SK-N-SH (cell line): Measurements from ENCODE around the gene GRM8. TPM values are rescaled to one million over a fixed set of nuclear protein-coding genes. Genes with fewer than 3 reads are reported as not detected.
A peak's percentile ranks its signal among the peaks of the same experiment; 100 is the strongest.

Source experiments
- CTCF ChIA-PET: fragments of 300-600, 350-600 bp; formaldehyde crosslinking; extraction: SDS; loops from one replicate; lab custom pipeline; 2021; lab: Yijun Ruan, JAX
- POLR2A ChIA-PET: fragments of 350-600 bp; sonication (Branson Sonifier 250); formaldehyde crosslinking; extraction: SDS; loops from one replicate; lab custom pipeline; 2020; ENCODE audit warnings: antibody characterized with exemption, inconsistent platforms; lab: Yijun Ruan, JAX
- DNase-seq: peaks from one replicate; pipeline ENCODE4 v3.0.0; 2012
- H2AFZ ChIP-seq: fragments of 200-600 bp; sonication (generic); 2 replicates; pipeline ENCODE4 v1.8.1; 2016; ENCODE audit warnings: antibody characterized with exemption, mild to moderate bottlenecking, low read depth
- H3F3A ChIP-seq: fragments of 200-600 bp; sonication (generic); replicated peaks from 2 replicates; pipeline ENCODE3; 2016; ENCODE audit warnings: antibody characterized with exemption, mild to moderate bottlenecking; ENCODE audit not compliant: insufficient read depth
- H3K27ac ChIP-seq, 2 experiments: fragments of 200-500 bp in 1 of 2; fragments of 200-600 bp in 1 of 2; sonication (Bioruptor generic) in 1 of 2; sonication (generic), shearing (Covaris generic) in 1 of 2; 2 replicates each; pipeline versions ENCODE4 v1.5.1 to v1.6.1; 2014 to 2016; ENCODE audit warnings: low read depth in 2 of 2, inconsistent platforms in 1 of 2, low read length in 1 of 2, mild to moderate bottlenecking in 1 of 2, mixed read lengths in 1 of 2
- H3K27me3 ChIP-seq: fragments of 200-600 bp; sonication (generic), shearing (Covaris generic); 2 replicates; pipeline ENCODE4 v1.6.1; 2016; ENCODE audit warnings: mixed run types; ENCODE audit not compliant: insufficient read depth
- H3K36me3 ChIP-seq, 2 experiments: fragments of 200-500 bp in 1 of 2; fragments of 200-600 bp in 1 of 2; sonication (Bioruptor generic) in 1 of 2; sonication (generic) in 1 of 2; replicated peaks in 1 of 2; 2 replicates each; pipeline versions ENCODE3 to v1.5.1; 2014 to 2016; ENCODE audit warnings: low read length in 1 of 2, mild to moderate bottlenecking in 1 of 2; ENCODE audit not compliant: insufficient read depth in 2 of 2, control insufficient read depth in 1 of 2
- H3K4me1 ChIP-seq, 2 experiments: fragments of 200-500 bp in 1 of 2; fragments of 200-600 bp in 1 of 2; sonication (Bioruptor generic) in 1 of 2; sonication (generic), shearing (Covaris generic) in 1 of 2; 2 replicates each; pipeline versions ENCODE4 v1.5.1 to v1.6.1; 2014 to 2016; ENCODE audit warnings: low read depth in 1 of 2, low read length in 1 of 2, mixed run types in 1 of 2; ENCODE audit not compliant: insufficient read depth in 2 of 2, control insufficient read depth in 1 of 2
- H3K4me2 ChIP-seq: fragments of 200-600 bp; sonication (generic), shearing (Covaris generic); 2 replicates; pipeline ENCODE4 v1.6.1; 2017; ENCODE audit warnings: mixed run types
- H3K4me3 ChIP-seq, 2 experiments: fragments of 200-500 bp in 1 of 2; fragments of 200-600 bp in 1 of 2; sonication (Bioruptor generic) in 1 of 2; sonication (generic), shearing (Covaris generic) in 1 of 2; 2 replicates each; pipeline versions ENCODE4 v1.5.1 to v1.8.1; 2014 to 2016; ENCODE audit warnings: low read depth in 2 of 2, inconsistent platforms in 1 of 2, low read length in 1 of 2, mild to moderate bottlenecking in 1 of 2, mixed read lengths in 1 of 2, moderate library complexity in 1 of 2
- H3K79me2 ChIP-seq: fragments of 200-600 bp; sonication (generic); 2 replicates; pipeline ENCODE4 v1.8.1; 2017; ENCODE audit warnings: mild to moderate bottlenecking; ENCODE audit not compliant: insufficient read depth
- H3K9ac ChIP-seq: fragments of 200-600 bp; sonication (generic); 2 replicates; pipeline ENCODE4 v1.6.1; 2017; ENCODE audit warnings: mixed run types
- H3K9me2 ChIP-seq: fragments of 200-600 bp; sonication (generic); 2 replicates; pipeline ENCODE4 v1.6.1; 2017; ENCODE audit warnings: mixed run types
- H3K9me3 ChIP-seq: fragments of 200-600 bp; sonication (generic); 2 replicates; pipeline ENCODE4 v1.6.1; 2017; ENCODE audit warnings: mixed run types, mild to moderate bottlenecking, moderate library complexity
- H4K20me1 ChIP-seq: fragments of 200-600 bp; sonication (generic); 2 replicates; pipeline ENCODE4 v1.6.1; 2017; ENCODE audit warnings: mild to moderate bottlenecking, mixed run types; ENCODE audit not compliant: insufficient read depth
- CHD2 ChIP-seq: fragments of 150-350 bp; IDR thresholded peaks from 2 replicates; pipeline ENCODE4 v1.6.1; 2018; ENCODE audit warnings: low read length; ENCODE audit not compliant: partially characterized antibody
- EZH2phosphoT487 ChIP-seq: fragments of 200-600 bp; sonication (generic); IDR thresholded peaks from 2 replicates; pipeline ENCODE4 v1.6.1; 2017; ENCODE audit warnings: low read depth, mixed run types, mild to moderate bottlenecking, antibody characterized with exemption, moderate library complexity, borderline replicate concordance
- FOSL2 ChIP-seq: IDR thresholded peaks from 2 replicates; pipeline ENCODE4 v1.4.0; 2012; ENCODE audit warnings: low read depth, mild to moderate bottlenecking, moderate library complexity, borderline replicate concordance
- FOXJ3 ChIP-seq: sonication (generic); formaldehyde crosslinking; IDR thresholded peaks from 2 replicates; pipeline ENCODE4 v1.5.1; 2020; ENCODE audit warnings: mild to moderate bottlenecking, missing genetic modification reagents
- FOXM1 ChIP-seq: IDR thresholded peaks from 2 replicates; pipeline ENCODE4 v1.4.0; 2012; ENCODE audit warnings: low read depth, mild to moderate bottlenecking
- GABPA ChIP-seq: IDR thresholded peaks from 2 replicates; pipeline ENCODE4 v1.4.0; 2012; ENCODE audit warnings: low read depth, mild to moderate bottlenecking
- GATA2 ChIP-seq: sonication (generic); formaldehyde crosslinking; IDR thresholded peaks from 2 replicates; pipeline ENCODE4 v1.5.0; 2020; ENCODE audit warnings: mild to moderate bottlenecking, missing genetic modification reagents
- JUND ChIP-seq: IDR thresholded peaks from 2 replicates; pipeline ENCODE4 v1.4.0; 2012
- MEF2A ChIP-seq: IDR thresholded peaks from 2 replicates; pipeline ENCODE4 v1.4.0; 2012; ENCODE audit warnings: low read depth, borderline replicate concordance
- NFIC ChIP-seq: IDR thresholded peaks from 2 replicates; pipeline ENCODE4 v1.4.0; 2012; ENCODE audit warnings: borderline replicate concordance
- POLR2AphosphoS5 ChIP-seq: IDR thresholded peaks from 2 replicates; pipeline ENCODE4 v1.6.1; 2012; ENCODE audit warnings: low read depth, low read length
- RCOR1 ChIP-seq: fragments of 150-350 bp; IDR thresholded peaks from 2 replicates; pipeline ENCODE4 v1.6.1; 2017; ENCODE audit warnings: antibody characterized with exemption, low read length
- RXRA ChIP-seq: IDR thresholded peaks from 2 replicates; pipeline ENCODE4 v1.4.0; 2012; ENCODE audit warnings: low read depth, mild to moderate bottlenecking, borderline replicate concordance
- TCF12 ChIP-seq: IDR thresholded peaks from 2 replicates; pipeline ENCODE4 v1.4.0; 2012
- TEAD4 ChIP-seq: IDR thresholded peaks from 2 replicates; pipeline ENCODE4 v1.4.0; 2012; ENCODE audit warnings: mild to moderate bottlenecking, borderline replicate concordance; ENCODE audit not compliant: insufficient read depth
- YY1 ChIP-seq: IDR thresholded peaks from 2 replicates; pipeline ENCODE4 v1.4.0; 2012; ENCODE audit warnings: low read depth, mild to moderate bottlenecking
- WGBS: methylation state at CpG from one replicate; pipeline ENCODE4 v1.1.6; 2017; ENCODE audit warnings: low lambda C conversion rate; 5-methylcytosine and 5-hydroxymethylcytosine counted together
- polyA plus RNA-seq, 3 experiments: library from polyadenylated mRNA; depleted of rRNA; stranded (reverse); fragments of >200 nt; gene quantifications; 2 replicates each; pipeline ENCODE4 v1.2.3, GENCODE V29; 2012
- TF ChIP-seq, protein P1 (sequence below): IDR thresholded peaks from 2 replicates; pipeline ENCODE4 v1.4.0; 2012; ENCODE audit warnings: low read depth
- TF ChIP-seq, protein P2 (sequence below): fragments of 150-350 bp; IDR thresholded peaks from 2 replicates; pipeline ENCODE4 v1.6.1; 2016; ENCODE audit warnings: mild to moderate bottlenecking, low read depth, low read length
- TF ChIP-seq, protein P3 (sequence below): fragments of 200-600 bp; sonication (generic); IDR thresholded peaks from 2 replicates; pipeline ENCODE4 v1.6.1; 2017; ENCODE audit warnings: antibody characterized with exemption, mild to moderate bottlenecking, moderate library complexity
- TF ChIP-seq, protein P4 (sequence below): IDR thresholded peaks from 2 replicates; pipeline ENCODE4 v1.4.0; 2012; ENCODE audit warnings: low read depth, borderline replicate concordance
- TF ChIP-seq, protein P5 (sequence below): IDR thresholded peaks from 2 replicates; pipeline ENCODE4; 2012

Gene GRM8
- polyA plus RNA-seq, 1 of the 3 experiments (the other 2 are of a cell fraction), result 0.10 TPM

DNA sequence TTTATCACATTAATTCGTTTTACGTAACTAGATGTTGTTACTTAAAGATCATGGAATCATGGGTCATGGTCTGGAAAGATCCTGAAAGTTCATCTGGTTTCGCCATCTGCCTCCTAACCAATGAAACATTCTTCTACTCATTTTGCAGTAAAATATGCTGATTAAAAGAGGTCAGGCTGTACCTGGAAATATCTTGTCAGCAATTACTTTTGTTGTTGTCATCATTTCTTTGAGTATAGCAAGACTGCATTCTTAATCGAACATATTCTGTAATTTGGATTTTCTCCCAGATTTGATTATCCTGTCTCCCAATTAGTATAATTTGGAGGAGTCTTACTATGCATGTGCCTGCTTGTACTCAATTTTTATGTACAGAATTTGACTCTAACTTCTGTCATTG lies 833.7 kb downstream of the GRM8 start (continued):
- TF ChIP-seq FOSL2 (no peak), CHD2 (no peak), FOXM1 (no peak), MEF2A (no peak), TEAD4 (no peak)
- TF ChIP-seq, protein P1, sequence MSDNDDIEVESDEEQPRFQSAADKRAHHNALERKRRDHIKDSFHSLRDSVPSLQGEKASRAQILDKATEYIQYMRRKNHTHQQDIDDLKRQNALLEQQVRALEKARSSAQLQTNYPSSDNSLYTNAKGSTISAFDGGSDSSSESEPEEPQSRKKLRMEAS, result no peak
- TF ChIP-seq, protein P2, sequence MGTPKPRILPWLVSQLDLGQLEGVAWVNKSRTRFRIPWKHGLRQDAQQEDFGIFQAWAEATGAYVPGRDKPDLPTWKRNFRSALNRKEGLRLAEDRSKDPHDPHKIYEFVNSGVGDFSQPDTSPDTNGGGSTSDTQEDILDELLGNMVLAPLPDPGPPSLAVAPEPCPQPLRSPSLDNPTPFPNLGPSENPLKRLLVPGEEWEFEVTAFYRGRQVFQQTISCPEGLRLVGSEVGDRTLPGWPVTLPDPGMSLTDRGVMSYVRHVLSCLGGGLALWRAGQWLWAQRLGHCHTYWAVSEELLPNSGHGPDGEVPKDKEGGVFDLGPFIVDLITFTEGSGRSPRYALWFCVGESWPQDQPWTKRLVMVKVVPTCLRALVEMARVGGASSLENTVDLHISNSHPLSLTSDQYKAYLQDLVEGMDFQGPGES, result no peak

DNA sequence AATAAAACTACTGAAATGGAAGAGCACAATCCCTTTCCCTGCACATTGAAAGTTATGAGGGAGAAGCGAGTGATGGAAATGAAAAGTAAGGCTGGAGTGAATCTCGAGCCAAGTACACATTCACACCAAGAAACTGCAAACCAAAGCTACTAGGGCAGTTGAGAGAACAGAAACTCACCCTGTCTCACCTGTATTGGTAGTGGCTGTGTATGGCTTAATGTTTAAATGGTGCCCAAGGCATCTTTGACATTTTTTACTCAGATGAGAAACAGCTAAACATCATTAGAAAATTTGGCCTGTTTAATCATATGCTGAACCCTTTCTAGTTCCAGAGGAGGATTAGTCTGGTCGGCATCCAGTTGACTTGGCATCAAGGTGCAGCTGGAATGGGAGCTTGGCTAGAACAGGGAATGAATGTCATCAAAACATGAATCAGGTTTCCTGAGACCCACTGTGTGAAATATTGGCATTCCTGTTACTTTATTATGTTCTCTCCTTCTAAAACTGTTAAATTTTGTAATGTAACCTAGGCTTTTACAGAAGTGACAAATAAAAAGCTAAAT lies 840.8 kb downstream of the GRM8 start:
- Histone ChIP-seq H3K9ac (no peak overlapping the region), H3K36me3 (no peaks in the 10 kb centered on the region), H4K20me1 (no peaks in the 10 kb centered on the region), H3K27ac (no peak overlapping the region), H3K79me2 (no peaks in the 10 kb centered on the region), H2AFZ (0 out of 2 replicates have a peak overlapping the region, but pooled peaks have one; percentile 1), H3K4me2 (peak overlapping the region; percentile 42; the same call in 1 of the 2 replicates)
- CTCF ChIA-PET, result interaction anchor here (0.7 to 1.2 kb wide), 2 partner anchors 9 to 11 kb away, joined by 3 to 5 read pairs; no protein-coding TSS in a partner anchor
- 35% methylated on average over 3 of the region's 3 CpGs for WGBS
- no peak for DNase-seq
- TF ChIP-seq RXRA (no peak), EZH2phosphoT487 (no peak), MEF2A (no peak), YY1 (no peak), FOXM1 (no peak), GATA2 (CRISPR knock-in tag) (no peak), CHD2 (no peak), POLR2AphosphoS5 (no peak), GABPA (no peak), RCOR1 (no peak), NFIC (no peak), FOSL2 (no peak), FOXJ3 (no peak), TCF12 (no peak), JUND (no peak)
- TF ChIP-seq, protein P3, sequence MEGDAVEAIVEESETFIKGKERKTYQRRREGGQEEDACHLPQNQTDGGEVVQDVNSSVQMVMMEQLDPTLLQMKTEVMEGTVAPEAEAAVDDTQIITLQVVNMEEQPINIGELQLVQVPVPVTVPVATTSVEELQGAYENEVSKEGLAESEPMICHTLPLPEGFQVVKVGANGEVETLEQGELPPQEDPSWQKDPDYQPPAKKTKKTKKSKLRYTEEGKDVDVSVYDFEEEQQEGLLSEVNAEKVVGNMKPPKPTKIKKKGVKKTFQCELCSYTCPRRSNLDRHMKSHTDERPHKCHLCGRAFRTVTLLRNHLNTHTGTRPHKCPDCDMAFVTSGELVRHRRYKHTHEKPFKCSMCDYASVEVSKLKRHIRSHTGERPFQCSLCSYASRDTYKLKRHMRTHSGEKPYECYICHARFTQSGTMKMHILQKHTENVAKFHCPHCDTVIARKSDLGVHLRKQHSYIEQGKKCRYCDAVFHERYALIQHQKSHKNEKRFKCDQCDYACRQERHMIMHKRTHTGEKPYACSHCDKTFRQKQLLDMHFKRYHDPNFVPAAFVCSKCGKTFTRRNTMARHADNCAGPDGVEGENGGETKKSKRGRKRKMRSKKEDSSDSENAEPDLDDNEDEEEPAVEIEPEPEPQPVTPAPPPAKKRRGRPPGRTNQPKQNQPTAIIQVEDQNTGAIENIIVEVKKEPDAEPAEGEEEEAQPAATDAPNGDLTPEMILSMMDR, result no peak
- TF ChIP-seq, protein P4, sequence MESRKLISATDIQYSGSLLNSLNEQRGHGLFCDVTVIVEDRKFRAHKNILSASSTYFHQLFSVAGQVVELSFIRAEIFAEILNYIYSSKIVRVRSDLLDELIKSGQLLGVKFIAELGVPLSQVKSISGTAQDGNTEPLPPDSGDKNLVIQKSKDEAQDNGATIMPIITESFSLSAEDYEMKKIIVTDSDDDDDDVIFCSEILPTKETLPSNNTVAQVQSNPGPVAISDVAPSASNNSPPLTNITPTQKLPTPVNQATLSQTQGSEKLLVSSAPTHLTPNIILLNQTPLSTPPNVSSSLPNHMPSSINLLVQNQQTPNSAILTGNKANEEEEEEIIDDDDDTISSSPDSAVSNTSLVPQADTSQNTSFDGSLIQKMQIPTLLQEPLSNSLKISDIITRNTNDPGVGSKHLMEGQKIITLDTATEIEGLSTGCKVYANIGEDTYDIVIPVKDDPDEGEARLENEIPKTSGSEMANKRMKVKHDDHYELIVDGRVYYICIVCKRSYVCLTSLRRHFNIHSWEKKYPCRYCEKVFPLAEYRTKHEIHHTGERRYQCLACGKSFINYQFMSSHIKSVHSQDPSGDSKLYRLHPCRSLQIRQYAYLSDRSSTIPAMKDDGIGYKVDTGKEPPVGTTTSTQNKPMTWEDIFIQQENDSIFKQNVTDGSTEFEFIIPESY, result no peak
- TF ChIP-seq, protein P5, sequence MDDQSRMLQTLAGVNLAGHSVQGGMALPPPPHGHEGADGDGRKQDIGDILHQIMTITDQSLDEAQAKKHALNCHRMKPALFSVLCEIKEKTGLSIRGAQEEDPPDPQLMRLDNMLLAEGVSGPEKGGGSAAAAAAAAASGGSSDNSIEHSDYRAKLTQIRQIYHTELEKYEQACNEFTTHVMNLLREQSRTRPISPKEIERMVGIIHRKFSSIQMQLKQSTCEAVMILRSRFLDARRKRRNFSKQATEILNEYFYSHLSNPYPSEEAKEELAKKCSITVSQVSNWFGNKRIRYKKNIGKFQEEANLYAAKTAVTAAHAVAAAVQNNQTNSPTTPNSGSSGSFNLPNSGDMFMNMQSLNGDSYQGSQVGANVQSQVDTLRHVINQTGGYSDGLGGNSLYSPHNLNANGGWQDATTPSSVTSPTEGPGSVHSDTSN, result no peak
- TF ChIP-seq, all 33 proteins: peak for 0
- POLR2A ChIA-PET, result no interaction called here
- Histone ChIP-seq H3K27me3 (no peaks in the 10 kb centered on the region), H3K4me3 (no peak overlapping the region), H3F3A (no peaks in the 10 kb centered on the region), H3K4me1 (no peaks in the 10 kb centered on the region; a peak in 1 of 4 replicates), H3K9me3 (no peaks in the 10 kb centered on the region), H3K9me2 (no peaks in the 10 kb centered on the region)
